AG09319 (cell line): ENCODE results near the gene PTPRD.

ENCODE experiments used
- DNase-seq: peaks from one replicate; pipeline ENCODE4 v3.0.0-alpha.2; 2010; ENCODE audit warnings: low read depth; ENCODE audit errors: extremely low read depth
- CTCF ChIP-seq: IDR thresholded peaks from 2 replicates; pipeline ENCODE4 v1.5.1; 2011; ENCODE audit warnings: low read depth, mild to moderate bottlenecking, inconsistent platforms, low read length, moderate library complexity

PTPRD gene

GRCh38 chr9:8822667-8823025, 1790.2 kb downstream of the PTPRD start:
- TF ChIP-seq CTCF = no peak
- no peak for DNase-seq

GRCh38 chr9:8821910-8822666, 1790.7 kb downstream of the PTPRD start:
- TF ChIP-seq CTCF = no peak
- DNase-seq = no peak

GRCh38 chr9:8817335-8817734, 1795.5 kb downstream of the PTPRD start:
- TF ChIP-seq CTCF = no peak
- DNase-seq = no peak

GRCh38 chr9:8816361-8816760, 1796.4 kb downstream of the PTPRD start:
- TF ChIP-seq CTCF = no peak
- no peak for DNase-seq

- DNase-seq = no peak
- TF ChIP-seq CTCF = no peak
Measured at GRCh38 chr9:8815931-8816330, 1796.9 kb downstream of the PTPRD start.

- TF ChIP-seq CTCF = no peak
- no peak for DNase-seq
Measured at GRCh38 chr9:8815219-8815618, 1797.6 kb downstream of the PTPRD start.

- no peak for DNase-seq
- TF ChIP-seq CTCF = no peak
Measured at GRCh38 chr9:8812888-8813287, 1799.9 kb downstream of the PTPRD start.
